Peyer's patch (tissue), 4 donors: ENCODE results near the gene UTS2R. TPM values are rescaled to one million over a fixed set of nuclear protein-coding genes. Genes with fewer than 3 reads are reported as not detected.
"Not testable (repeated sequence)": the region's sequence is repeated elsewhere in the genome, so short reads cannot be mapped to it uniquely, and the experiment has no call there.

Experiments
- DNase-seq, 3 donors: peaks; one replicate each; pipeline ENCODE4 v3.0.0-alpha.2; 2017 to 2019
- H3K27ac ChIP-seq, 4 donors: fragments of 200-600 bp; sonication (generic); one replicate each; pipeline ENCODE4 v1.5.1; 2016 to 2019
- H3K27me3 ChIP-seq, 2 donors: fragments of 200-600 bp; sonication (generic); one replicate each; pipeline ENCODE4 v1.5.1; 2019
- H3K36me3 ChIP-seq, 3 donors: fragments of 200-600 bp; sonication (generic); one replicate each; pipeline ENCODE4 v1.5.1; 2016 to 2019
- H3K4me1 ChIP-seq, 4 donors: fragments of 200-600 bp; sonication (generic); one replicate each; pipeline ENCODE4 v1.5.1; 2016 to 2019
- H3K4me3 ChIP-seq, 4 donors: fragments of 200-600 bp; sonication (generic); 1 replicate in 3 of 4; 2 replicates in 1 of 4; pipeline ENCODE4 v1.5.1; 2016 to 2019; ENCODE audit warnings: mild to moderate bottlenecking in 1 of 4
- H3K9me3 ChIP-seq, 4 donors: fragments of 200-600 bp; sonication (generic); one replicate each; pipeline ENCODE4 v1.5.1; 2016 to 2019; ENCODE audit warnings: mild to moderate bottlenecking in 1 of 4
- POLR2A ChIP-seq, 2 donors: fragments of 450-650 bp; IDR thresholded peaks; one replicate each; pipeline ENCODE4 v1.5.1; 2017; ENCODE audit warnings: antibody characterized with exemption in 2 of 2, mild to moderate bottlenecking in 2 of 2, moderate library complexity in 2 of 2
- total RNA-seq, 4 donors: library from RNA; depleted of rRNA; stranded (reverse); fragments of >200 nt; gene quantifications; one replicate each; pipeline ENCODE4 v1.1.0, GENCODE V29; 2016
- TF ChIP-seq, protein P1 (sequence below), 6 experiments: fragments of 450-650 bp in 4 of 6; fragments of 200-600 bp in 2 of 6; sonication (generic) in 1 of 6; IDR thresholded peaks; one replicate each; pipeline ENCODE4 v1.5.1; 2017 to 2019; ENCODE audit warnings: antibody characterized with exemption in 6 of 6, mild to moderate bottlenecking in 3 of 6, moderate library complexity in 1 of 6

UTS2R gene
- total RNA-seq, 4 donors from 2014 or later, result not detected

- Histone ChIP-seq H3K27ac (no peak overlapping the region), H3K4me1 (peaks cover 0 to 19% (median 9%) of the 10 kb centered on the region in 4 donors)
Measured at GRCh38 chr17:82373731-82374625, 2.4 kb downstream of the UTS2R start.

GRCh38 chr17:82374626-82375331 lies 3.2 kb downstream of the UTS2R start:
- no peak for DNase-seq
- TF ChIP-seq, protein P1, sequence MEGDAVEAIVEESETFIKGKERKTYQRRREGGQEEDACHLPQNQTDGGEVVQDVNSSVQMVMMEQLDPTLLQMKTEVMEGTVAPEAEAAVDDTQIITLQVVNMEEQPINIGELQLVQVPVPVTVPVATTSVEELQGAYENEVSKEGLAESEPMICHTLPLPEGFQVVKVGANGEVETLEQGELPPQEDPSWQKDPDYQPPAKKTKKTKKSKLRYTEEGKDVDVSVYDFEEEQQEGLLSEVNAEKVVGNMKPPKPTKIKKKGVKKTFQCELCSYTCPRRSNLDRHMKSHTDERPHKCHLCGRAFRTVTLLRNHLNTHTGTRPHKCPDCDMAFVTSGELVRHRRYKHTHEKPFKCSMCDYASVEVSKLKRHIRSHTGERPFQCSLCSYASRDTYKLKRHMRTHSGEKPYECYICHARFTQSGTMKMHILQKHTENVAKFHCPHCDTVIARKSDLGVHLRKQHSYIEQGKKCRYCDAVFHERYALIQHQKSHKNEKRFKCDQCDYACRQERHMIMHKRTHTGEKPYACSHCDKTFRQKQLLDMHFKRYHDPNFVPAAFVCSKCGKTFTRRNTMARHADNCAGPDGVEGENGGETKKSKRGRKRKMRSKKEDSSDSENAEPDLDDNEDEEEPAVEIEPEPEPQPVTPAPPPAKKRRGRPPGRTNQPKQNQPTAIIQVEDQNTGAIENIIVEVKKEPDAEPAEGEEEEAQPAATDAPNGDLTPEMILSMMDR (IDR thresholded peaks at IDR 0.05), result no peak
- TF ChIP-seq POLR2A (IDR thresholded peaks at IDR 0.05), result no peak
- no peak overlapping the region for H3K4me3 ChIP-seq
- H3K4me1 ChIP-seq, result peaks cover 0 to 19% (median 9%) of the 10 kb centered on the region in 4 donors
- H3K27ac ChIP-seq, result no peak overlapping the region
- no peaks in the 10 kb centered on the region for H3K36me3 ChIP-seq
- peaks cover 0 to 37% of the 10 kb centered on the region in 2 donors for H3K27me3 ChIP-seq
- no peaks in the 10 kb centered on the region for H3K9me3 ChIP-seq

More at GRCh38 chr17:82373731-82374625, 2.4 kb downstream of the UTS2R start:
- H3K9me3 ChIP-seq, result no peaks in the 10 kb centered on the region
- DNase-seq, result no peak
- no peak overlapping the region for H3K4me3 ChIP-seq
- peaks cover 0 to 37% of the 10 kb centered on the region in 2 donors for H3K27me3 ChIP-seq
- H3K36me3 ChIP-seq, result no peaks in the 10 kb centered on the region
- TF ChIP-seq POLR2A (IDR thresholded peaks at IDR 0.05), result no peak
- TF ChIP-seq, protein P1 (IDR thresholded peaks at IDR 0.05), result no peak

DNA sequence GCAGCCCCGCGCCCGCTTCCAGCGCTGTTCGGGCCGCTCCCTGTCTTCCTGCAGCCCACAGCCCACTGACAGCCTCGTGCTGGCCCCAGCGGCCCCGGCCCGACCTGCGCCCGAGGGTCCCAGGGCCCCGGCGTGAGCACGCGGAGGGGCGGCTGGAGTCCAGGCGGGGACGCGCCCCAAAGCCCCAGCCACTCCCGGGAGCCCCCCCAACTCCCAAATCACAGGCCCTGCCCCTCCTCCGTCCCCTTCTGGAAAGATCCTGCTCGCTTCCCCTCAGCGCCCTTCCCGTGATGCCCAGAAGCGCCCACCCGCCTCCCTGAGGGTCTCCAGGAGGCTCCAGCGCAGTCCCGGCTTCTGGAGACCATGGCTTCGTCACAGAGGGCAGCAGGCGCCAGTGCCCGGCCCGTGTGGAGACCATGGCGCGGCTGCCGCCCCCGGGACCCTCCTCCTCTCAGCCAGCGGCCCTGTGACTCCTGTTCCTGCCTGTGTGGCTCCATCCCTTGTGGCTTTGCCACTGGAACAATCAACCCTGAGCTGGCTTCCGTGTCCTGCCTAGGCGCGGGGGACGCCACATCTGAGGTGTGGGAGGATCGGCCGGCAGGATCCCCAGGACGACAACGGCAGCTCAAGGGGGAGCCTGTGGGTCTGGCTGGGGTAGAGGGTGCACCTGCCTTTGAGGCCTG lies 3.9 kb downstream of the UTS2R start:
- Histone ChIP-seq H3K4me3 (no peak overlapping the region), H3K27me3 (peaks cover 0 to 36% of the 10 kb centered on the region in 2 donors), H3K27ac (no peak overlapping the region), H3K9me3 (no peaks in the 10 kb centered on the region), H3K36me3 (no peaks in the 10 kb centered on the region), H3K4me1 (peaks cover 0 to 17% (median 7%) of the 10 kb centered on the region in 4 donors)
- TF ChIP-seq, protein P1 (IDR thresholded peaks at IDR 0.05), result no peak
- no peak for TF ChIP-seq POLR2A (IDR thresholded peaks at IDR 0.05)
- DNase-seq, result no peak

DNA sequence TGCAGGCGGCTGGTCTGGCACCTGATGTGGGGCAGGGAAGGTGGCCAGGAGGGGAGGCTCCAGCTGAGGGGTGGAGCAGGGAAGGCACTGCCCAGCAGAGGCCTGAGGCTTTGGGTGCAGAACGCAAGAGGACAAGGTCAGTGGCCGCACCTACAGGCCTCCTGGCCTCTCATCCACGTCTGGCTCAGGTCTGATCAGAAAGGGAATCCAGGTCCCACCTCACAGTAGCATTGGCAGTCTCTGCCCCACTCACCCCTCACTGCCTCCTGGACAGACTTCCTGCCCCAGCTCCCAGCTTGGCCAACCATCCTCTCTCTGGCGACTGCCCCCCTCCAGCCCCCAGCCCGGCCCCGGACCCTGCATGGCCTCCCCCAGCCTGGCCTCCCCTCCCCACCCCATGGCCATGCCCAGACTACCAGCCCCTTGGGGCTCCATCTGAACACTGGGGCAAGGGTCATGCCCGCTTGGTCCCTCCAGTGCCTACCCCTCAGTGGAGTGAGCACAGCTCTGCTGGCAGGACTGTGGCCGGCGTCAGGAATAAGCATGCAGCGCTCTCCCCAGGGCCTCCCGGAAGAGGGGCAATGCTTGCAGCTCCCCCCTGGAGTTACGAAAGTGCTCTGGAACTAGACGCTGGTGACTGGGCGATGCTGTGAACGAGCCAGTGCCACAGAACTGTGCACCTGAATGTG lies 4.6 kb downstream of the UTS2R start:
- TF ChIP-seq POLR2A (IDR thresholded peaks at IDR 0.05), result no peak
- TF ChIP-seq, protein P1 (IDR thresholded peaks at IDR 0.05), result no peak
- Histone ChIP-seq H3K9me3 (no peaks in the 10 kb centered on the region), H3K27ac (no peak overlapping the region), H3K27me3 (peaks cover 0 to 29% of the 10 kb centered on the region in 2 donors), H3K4me3 (no peak overlapping the region), H3K4me1 (peaks cover 0 to 10% (median 4%) of the 10 kb centered on the region in 4 donors), H3K36me3 (no peaks in the 10 kb centered on the region)
- no peak for DNase-seq

DNA sequence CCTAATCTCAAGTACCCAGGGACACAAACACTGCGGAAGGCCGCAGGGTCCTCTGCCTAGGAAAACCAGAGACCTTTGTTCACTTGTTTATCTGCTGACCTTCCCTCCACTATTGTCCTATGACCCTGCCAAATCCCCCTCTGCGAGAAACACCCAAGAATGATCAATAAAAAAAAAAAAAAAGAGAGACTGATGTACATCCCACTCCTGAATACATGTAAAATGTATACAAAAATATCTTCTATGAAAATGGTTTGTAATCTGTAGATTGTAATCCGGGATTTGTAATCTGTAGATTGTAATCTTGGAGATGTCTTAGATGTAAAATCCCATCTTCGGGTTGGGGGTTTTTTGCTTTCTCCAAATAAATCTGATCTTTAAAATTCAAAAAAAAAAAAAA lies 5.7 kb downstream of the UTS2R start:
- H3K9me3 ChIP-seq, H3K36me3 ChIP-seq, DNase-seq, H3K4me1 ChIP-seq, H3K4me3 ChIP-seq, H3K27ac ChIP-seq: not testable (repeated sequence)
- peaks cover 0 to 18% of the 10 kb centered on the region in 2 donors for H3K27me3 ChIP-seq
